Smooth muscle cell of trachea (primary cell): ENCODE results near the gene CHRM5. TPM values are rescaled to one million over a fixed set of nuclear protein-coding genes. Genes with fewer than 3 reads are reported as not detected.

ENCODE experiments used
- total RNA-seq: library from RNA; depleted of rRNA; stranded (reverse); fragments of >200 nt; gene quantifications from 2 replicates; pipeline ENCODE4 v1.2.1, GENCODE V29; 2014

CHRM5 gene
- total RNA-seq, result under 0.01 and 0.15 TPM in 2 replicates

GRCh38 chr15:33968224-33968623 lies at the start of gene CHRM5:
Gene CHRM5 (plus strand): TSS chr15:33968497. CDS start chr15:34062718, 94,221 bp downstream.

DNA sequence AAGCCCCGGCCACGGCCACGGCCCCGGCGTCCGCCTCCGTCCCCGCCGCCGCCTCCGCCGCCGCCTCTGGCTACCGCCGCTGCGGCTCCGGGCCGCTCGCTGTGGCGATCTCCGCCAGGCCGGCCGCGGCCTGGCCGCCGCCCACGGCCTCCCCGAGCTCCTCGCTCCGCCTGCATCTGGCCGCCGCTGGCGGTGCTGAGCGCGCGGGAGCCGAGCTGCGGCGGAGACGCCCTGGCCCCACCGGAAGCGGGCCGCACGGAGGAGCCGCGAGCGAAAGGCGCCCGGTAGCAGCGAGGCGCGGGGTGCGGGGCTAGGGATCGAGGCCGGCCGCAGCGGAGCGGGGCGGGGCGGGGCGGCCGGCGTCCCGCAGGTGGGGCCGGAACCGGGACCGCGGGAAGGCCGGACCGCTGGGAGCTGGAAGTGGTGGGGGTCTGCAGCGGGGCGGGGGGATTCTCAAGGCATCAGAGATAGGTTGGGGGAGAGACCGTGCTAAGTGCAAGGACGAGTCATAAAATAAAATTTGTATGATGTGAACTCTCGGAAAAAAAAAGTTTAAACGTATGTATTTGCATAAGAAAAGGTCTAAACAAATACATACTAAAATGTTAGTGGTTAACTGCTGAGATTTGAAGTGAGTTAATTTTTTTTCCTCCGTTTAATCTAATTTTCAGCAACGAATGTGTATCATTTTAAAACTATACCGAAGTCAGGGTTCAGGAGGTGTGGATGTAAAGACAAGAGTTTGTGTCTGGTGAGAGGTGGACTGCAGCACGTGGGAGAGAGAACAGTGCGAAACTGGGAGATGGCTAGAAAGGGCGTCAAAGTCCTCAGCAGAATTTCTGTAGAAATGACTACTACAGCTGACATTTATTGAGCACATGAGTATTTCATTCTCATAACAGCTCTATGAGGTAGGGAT lies 70.8 kb downstream of the CHRM5 start, which contains the start of gene AVEN:
AVEN (minus strand) TSS at position 334 of the 919 bp plus-strand sequence; CDS start at position 176, 158 bp downstream.

DNA sequence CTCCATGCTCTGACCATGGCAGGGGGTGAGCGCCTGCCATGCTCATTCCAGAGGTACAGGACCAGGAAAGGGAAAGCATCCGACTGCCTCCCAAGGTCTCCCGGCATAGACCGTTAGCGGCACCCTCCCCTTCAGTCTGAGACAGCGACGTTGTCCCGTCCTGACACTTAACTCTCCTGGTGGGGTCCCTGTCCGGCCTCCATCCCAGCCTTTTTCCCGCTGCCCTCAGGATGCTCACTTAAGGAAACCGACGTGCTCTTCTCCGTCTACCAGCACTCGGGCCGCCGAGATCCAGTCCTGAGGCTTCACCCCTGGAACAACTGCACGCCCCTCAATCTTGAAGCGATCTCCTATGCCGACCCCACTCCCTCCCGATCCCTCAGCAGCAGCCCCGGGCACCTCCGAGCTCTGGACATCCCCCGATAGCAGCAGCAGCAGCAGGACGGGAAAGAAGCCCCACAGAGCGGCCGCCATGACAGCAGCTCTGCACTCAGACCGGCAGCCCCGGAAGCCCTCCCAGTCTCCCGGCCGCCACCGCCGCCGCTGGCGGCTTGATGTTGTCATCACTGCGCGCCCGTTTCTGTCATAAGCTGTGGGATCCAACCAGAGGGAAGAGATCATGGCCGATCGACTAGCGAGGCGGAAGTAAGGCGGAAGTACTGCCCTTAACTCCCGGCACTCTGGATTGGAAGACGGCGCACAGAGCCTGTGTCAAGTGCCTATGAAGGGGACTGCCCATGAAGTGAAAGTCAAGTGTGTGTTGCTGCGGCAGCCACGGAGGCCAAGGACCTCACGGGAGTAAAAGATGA lies 133.3 kb downstream of the CHRM5 start, which contains the start of the genes EMC7 and PGBD4:
EMC7 (minus strand) TSS at position 497 of the 809 bp plus-strand sequence; CDS start at position 474, 23 bp downstream.
PGBD4 (plus strand) TSS at position 718 of the 809 bp plus-strand sequence. CDS start 449 bp downstream, outside the sequence.

Other genes starting within 250 kb of the CHRM5 start
- gene AVEN, start 70.7 kb downstream of the CHRM5 start, total RNA-seq, result 19.7 and 30.8 TPM in 2 replicates
- 30.3 and 42.9 TPM in 2 replicates for gene EMC7, start 133.4 kb downstream of the CHRM5 start, total RNA-seq
- gene PGBD4, start 133.6 kb downstream of the CHRM5 start, total RNA-seq, result 2.2 and 2.3 TPM in 2 replicates
- 24.6 and 46.4 TPM in 2 replicates for gene KATNBL1, start 241.6 kb downstream of the CHRM5 start, total RNA-seq